KMS-11 (cell line): Measurements from ENCODE around the gene TPTE.
"Not testable (repeated sequence)": the region's sequence is repeated elsewhere in the genome, so short reads cannot be mapped to it uniquely, and the experiment has no call there.

Source experiments
- H2AFZ ChIP-seq: fragments of 200-600 bp; sonication (generic); 2 replicates; pipeline ENCODE4 v1.6.1; 2016; ENCODE audit warnings: antibody characterized with exemption, mixed run types, low read depth
- H3K27ac ChIP-seq: fragments of 200-600 bp; sonication (generic); 2 replicates; pipeline ENCODE4 v1.6.1; 2016; ENCODE audit warnings: mild to moderate bottlenecking, mixed run types
- H3K27me3 ChIP-seq: fragments of 200-600 bp; sonication (generic); 2 replicates; pipeline ENCODE4 v1.6.1; 2017; ENCODE audit warnings: mild to moderate bottlenecking, low read depth, mixed run types, moderate library complexity; ENCODE audit not compliant: insufficient read depth
- H3K36me3 ChIP-seq: fragments of 200-600 bp; sonication (generic); 2 replicates; pipeline ENCODE4 v1.6.1; 2017; ENCODE audit warnings: mild to moderate bottlenecking, mixed run types; ENCODE audit not compliant: insufficient read depth
- H3K4me1 ChIP-seq: fragments of 200-600 bp; sonication (generic); 2 replicates; pipeline ENCODE4 v1.6.1; 2016; ENCODE audit warnings: mild to moderate bottlenecking, low read depth, mixed run types; ENCODE audit not compliant: poor library complexity, severe bottlenecking
- H3K4me2 ChIP-seq: fragments of 200-600 bp; sonication (generic); 2 replicates; pipeline ENCODE4 v1.7.0; 2016; ENCODE audit warnings: mild to moderate bottlenecking, mixed run types
- H3K4me3 ChIP-seq: fragments of 200-600 bp; sonication (generic); IDR thresholded peaks from 2 replicates; pipeline ENCODE4 v1.6.1; 2017; ENCODE audit warnings: low read depth, low read length, mixed read lengths; ENCODE audit not compliant: insufficient read depth
- H3K79me2 ChIP-seq: fragments of 200-600 bp; sonication (generic); 2 replicates; pipeline ENCODE4 v1.6.1; 2016; ENCODE audit warnings: low read depth, mixed run types; ENCODE audit not compliant: insufficient read depth
- H3K9ac ChIP-seq: fragments of 200-600 bp; sonication (generic); 2 replicates; pipeline ENCODE4 v1.6.1; 2016; ENCODE audit warnings: mild to moderate bottlenecking, mixed run types
- H4K20me1 ChIP-seq: fragments of 200-600 bp; sonication (generic); 2 replicates; pipeline ENCODE4 v1.6.1; 2016; ENCODE audit warnings: mild to moderate bottlenecking, mixed run types; ENCODE audit not compliant: insufficient read depth
- TF ChIP-seq, protein P1 (sequence below): fragments of 200-600 bp; sonication (generic); conservative IDR thresholded peaks from 2 replicates; pipeline ENCODE4 v1.6.1; 2017; ENCODE audit warnings: low read depth, mild to moderate bottlenecking, antibody characterized with exemption, low read length, moderate library complexity, mixed read lengths

The TPTE gene

DNA sequence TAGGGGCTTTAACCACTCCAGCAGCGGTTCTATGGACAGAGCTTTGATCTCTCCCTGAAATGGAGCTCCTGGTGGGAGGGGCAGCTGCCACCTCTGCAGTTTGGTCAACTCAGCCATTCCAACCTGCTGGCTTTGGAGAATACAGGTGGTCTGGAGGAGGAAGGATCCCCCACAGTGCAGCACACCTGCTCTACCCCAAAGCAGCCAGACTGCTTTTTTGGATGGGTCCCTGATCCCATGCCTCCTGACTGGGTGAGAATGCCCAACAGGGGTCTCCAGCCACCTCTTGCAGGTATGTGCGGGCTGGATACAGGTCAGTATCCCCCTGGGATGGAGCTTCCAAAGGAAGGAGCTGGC is 53.9 kb downstream of the TPTE start:
- TF ChIP-seq, protein P1, sequence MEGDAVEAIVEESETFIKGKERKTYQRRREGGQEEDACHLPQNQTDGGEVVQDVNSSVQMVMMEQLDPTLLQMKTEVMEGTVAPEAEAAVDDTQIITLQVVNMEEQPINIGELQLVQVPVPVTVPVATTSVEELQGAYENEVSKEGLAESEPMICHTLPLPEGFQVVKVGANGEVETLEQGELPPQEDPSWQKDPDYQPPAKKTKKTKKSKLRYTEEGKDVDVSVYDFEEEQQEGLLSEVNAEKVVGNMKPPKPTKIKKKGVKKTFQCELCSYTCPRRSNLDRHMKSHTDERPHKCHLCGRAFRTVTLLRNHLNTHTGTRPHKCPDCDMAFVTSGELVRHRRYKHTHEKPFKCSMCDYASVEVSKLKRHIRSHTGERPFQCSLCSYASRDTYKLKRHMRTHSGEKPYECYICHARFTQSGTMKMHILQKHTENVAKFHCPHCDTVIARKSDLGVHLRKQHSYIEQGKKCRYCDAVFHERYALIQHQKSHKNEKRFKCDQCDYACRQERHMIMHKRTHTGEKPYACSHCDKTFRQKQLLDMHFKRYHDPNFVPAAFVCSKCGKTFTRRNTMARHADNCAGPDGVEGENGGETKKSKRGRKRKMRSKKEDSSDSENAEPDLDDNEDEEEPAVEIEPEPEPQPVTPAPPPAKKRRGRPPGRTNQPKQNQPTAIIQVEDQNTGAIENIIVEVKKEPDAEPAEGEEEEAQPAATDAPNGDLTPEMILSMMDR, result no peak
- H3K27ac ChIP-seq, result no peak overlapping the region
- H3K79me2 ChIP-seq, result no peaks in the 10 kb centered on the region
- no peak overlapping the region for H3K4me2 ChIP-seq
- no peak overlapping the region for H3K4me3 ChIP-seq
- no peaks in the 10 kb centered on the region for H3K27me3 ChIP-seq
- H3K9ac ChIP-seq, result no peak overlapping the region
- no peaks in the 10 kb centered on the region for H3K36me3 ChIP-seq
- no peaks in the 10 kb centered on the region for H4K20me1 ChIP-seq
- no peak overlapping the region for H2AFZ ChIP-seq
- H3K4me1 ChIP-seq, result no peaks in the 10 kb centered on the region

DNA sequence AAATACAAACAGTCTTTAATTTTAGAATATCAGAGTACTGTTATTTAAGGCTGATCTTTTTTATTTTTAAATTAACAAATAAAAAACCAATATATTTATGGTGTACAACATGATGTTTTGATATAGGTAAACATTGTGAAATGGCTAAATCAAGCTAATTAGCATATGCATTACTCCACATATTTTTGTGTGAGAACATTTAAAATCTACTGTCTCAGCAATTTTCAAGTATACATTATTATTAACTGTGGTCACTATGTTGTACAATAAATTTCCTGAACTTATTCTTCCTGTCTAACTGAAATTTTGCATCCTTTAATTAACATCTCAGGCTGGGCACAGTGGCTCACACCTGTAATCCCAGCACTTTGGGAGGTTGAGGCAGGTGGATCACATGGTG is 57.5 kb downstream of the TPTE start:
- not testable (repeated sequence) for H3K79me2 ChIP-seq, H4K20me1 ChIP-seq, H3K4me3 ChIP-seq, H3K27me3 ChIP-seq, H3K4me1 ChIP-seq, H3K36me3 ChIP-seq, H3K4me2 ChIP-seq, H3K27ac ChIP-seq, H3K9ac ChIP-seq, H2AFZ ChIP-seq

- not testable (repeated sequence) for H4K20me1 ChIP-seq, H3K79me2 ChIP-seq, H2AFZ ChIP-seq, H3K4me2 ChIP-seq, H3K27me3 ChIP-seq, H3K4me1 ChIP-seq, H3K9ac ChIP-seq, H3K36me3 ChIP-seq, H3K27ac ChIP-seq, H3K4me3 ChIP-seq
- TF ChIP-seq, protein P1, result 0 out of 2 replicates have a peak, but pooled peaks have one; percentile 35
These were observed 67.7 kb downstream of the TPTE start for GRCh38 chr21:10589115-10589514.

DNA sequence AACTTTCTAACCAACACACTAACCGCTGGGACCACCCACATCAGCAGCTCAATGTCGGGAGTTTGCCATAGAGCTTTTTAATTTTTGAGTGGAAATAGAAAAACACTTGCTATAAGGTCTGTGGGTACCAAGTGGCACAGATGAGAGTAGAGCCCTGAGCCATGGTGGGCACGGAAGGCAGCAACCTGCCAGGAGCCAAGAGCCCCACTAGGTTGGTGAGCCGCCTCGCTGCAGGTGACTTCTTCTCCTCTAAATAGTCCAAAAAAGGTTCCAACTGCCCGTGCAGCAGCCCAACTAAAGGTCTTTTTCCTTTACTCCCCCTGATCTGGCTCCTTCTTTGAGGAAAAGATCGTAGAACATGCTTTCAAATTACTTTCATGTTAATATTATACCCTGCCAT is 85.7 kb downstream of the TPTE start:
- H3K4me3 ChIP-seq, H3K4me1 ChIP-seq, H3K9ac ChIP-seq, H3K27me3 ChIP-seq, H3K79me2 ChIP-seq, H3K4me2 ChIP-seq, H4K20me1 ChIP-seq, H2AFZ ChIP-seq, H3K36me3 ChIP-seq, H3K27ac ChIP-seq: not testable (repeated sequence)

DNA sequence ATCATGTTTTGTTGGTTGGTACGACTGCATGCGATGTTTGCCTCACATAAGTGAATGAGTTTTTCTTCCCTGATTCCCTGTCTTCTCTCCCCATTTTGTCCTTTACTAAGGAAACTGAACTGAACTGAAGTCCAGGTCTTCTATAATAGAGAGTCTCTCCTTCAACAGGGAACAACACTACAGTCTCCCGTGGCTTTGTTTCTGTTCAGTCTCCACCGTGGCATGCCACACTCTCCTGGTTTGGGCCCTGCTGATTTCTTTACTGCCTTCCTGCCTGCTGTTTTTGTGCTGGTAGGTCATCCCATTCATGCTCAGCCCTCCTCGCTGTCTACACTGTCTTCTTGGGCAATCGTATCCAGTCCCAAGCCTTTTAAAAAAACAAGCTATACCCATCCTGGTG is 92.9 kb downstream of the TPTE start:
- not testable (repeated sequence) for H3K36me3 ChIP-seq, H3K27ac ChIP-seq, H3K79me2 ChIP-seq, H2AFZ ChIP-seq, H3K4me3 ChIP-seq, H3K4me1 ChIP-seq, H4K20me1 ChIP-seq, H3K4me2 ChIP-seq, H3K27me3 ChIP-seq, H3K9ac ChIP-seq

- H3K4me2 ChIP-seq, H3K36me3 ChIP-seq, H3K27me3 ChIP-seq, H2AFZ ChIP-seq, H3K4me3 ChIP-seq, H3K9ac ChIP-seq, H3K4me1 ChIP-seq, H3K79me2 ChIP-seq, H3K27ac ChIP-seq, H4K20me1 ChIP-seq: not testable (repeated sequence)
These were observed 94.7 kb downstream of the TPTE start for GRCh38 chr21:10616061-10616460.
